Camera-type eye (tissue), 1 donor: ENCODE measurements around the gene ACVRL1. TPM values are rescaled to one million over a fixed set of nuclear protein-coding genes. Genes with fewer than 3 reads are reported as not detected.

Source experiments
- total RNA-seq: library from RNA; depleted of rRNA; stranded (reverse); fragments of >200 nt; gene quantifications from one replicate; pipeline ENCODE4 v1.2.3, GENCODE V29; 2014

Gene ACVRL1
- 47.7 TPM for total RNA-seq

DNA sequence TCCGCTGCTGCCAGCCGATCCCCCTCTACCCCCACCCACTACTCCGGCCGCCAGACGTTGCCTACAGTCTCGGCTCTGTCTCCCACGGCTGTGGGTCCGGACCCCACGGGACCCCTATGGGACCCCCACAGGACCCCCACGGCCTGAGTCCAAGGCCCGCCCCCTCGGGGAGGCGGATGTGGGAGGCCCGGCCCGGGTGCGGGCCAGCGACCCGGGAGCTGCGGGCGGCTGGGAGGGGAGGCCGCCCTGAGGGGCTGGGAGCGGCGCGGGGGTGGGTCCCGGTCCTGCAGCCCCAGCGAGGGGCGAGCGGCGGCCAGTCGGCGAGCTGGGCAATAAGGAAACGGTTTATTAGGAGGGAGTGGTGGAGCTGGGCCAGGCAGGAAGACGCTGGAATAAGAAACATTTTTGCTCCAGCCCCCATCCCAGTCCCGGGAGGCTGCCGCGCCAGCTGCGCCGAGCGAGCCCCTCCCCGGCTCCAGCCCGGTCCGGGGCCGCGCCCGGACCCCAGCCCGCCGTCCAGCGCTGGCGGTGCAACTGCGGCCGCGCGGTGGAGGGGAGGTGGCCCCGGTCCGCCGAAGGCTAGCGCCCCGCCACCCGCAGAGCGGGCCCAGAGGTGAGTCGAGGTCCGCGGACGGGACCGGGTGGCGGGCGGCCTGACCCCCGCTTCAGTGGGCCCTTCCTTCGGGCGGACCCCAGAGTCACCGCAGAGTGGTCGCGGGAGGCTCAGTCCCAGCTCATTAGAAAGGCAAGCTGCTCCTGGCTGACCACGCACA, at the start of gene ACVRL1:
Gene ACVRL1, plus strand, starts transcription at position 422 of the 773 bp plus-strand sequence. CDS start 4,971 bp downstream, outside the sequence.

GRCh38 chr12:51887476-51888315, 19.6 kb upstream of the ACVRL1 start, which contains the start of gene ANKRD33:
Gene ANKRD33 (plus strand): TSS chr12:51888103. CDS start chr12:51888187, 84 bp downstream.

DNA sequence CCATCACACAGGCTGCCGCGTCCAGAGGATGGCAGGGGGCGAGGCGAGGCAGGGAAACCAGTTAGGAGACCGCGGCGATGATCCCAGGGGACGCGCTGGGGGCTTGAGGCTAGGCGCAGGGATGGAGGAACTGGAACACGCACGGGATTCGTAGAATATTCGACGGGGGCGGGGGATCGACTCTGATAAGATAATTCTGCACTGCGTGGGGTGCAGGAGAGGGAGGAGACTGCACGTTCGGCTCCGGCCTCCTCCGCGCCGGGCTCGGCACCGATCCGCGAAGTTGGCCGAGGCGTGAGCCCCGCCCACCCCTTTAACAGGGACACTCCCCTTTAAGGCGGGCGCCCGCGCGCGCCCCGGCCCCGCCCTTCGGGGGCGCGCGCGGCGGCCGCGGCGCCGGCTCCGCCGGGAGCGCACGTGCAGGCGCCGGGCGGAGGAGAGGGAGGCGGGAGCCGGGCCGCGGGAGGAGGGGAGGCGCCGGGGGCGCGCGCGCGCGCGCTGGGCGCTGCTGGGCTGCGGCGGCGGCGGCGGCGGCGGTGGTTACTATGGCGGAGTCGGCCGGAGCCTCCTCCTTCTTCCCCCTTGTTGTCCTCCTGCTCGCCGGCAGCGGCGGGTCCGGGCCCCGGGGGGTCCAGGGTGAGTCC, 44.0 kb downstream of the ACVRL1 start, which contains the start of gene ACVR1B:
Gene ACVR1B, plus strand, starts transcription at position 501 of the 644 bp plus-strand sequence. Its CDS starts 45 bp downstream, at position 546.

Other genes with a start within 250 kb of the ACVRL1 start
- 2.2 TPM for gene FIGNL2, start 58.8 kb upstream of the ACVRL1 start, total RNA-seq
- 4.2 TPM for gene ANKRD33, start 19.4 kb upstream of the ACVRL1 start, total RNA-seq
- 31.8 TPM for gene ACVR1B, start 44.2 kb downstream of the ACVRL1 start, total RNA-seq
- gene TAMALIN, start 99.4 kb downstream of the ACVRL1 start, total RNA-seq: 7.5 TPM
- gene NR4A1, start 143.9 kb downstream of the ACVRL1 start, total RNA-seq: 58.5 TPM
- 25.0 TPM for gene ATG101, start 162.5 kb downstream of the ACVRL1 start, total RNA-seq
- gene SMIM41, start 172.2 kb downstream of the ACVRL1 start, total RNA-seq: not detected